Measurements from ENCODE around the gene IFT122.
A peak's percentile ranks its signal among the peaks of the same experiment; 100 is the strongest.

- TF ChIP-seq CTCF (conservative IDR thresholded peaks at IDR 0.05; ENCODE audit: low read depth, low read length) (0 out of 2 replicates have a peak, but pooled peaks have one; percentile 19), USF2 (IDR thresholded peaks at IDR 0.05; ENCODE audit: low read depth, low read length) (no peak), BHLHE40 (IDR thresholded peaks at IDR 0.05; ENCODE audit: low read depth, low read length) (no peak), RCOR1 (IDR thresholded peaks at IDR 0.05; ENCODE audit: insufficient replicate concordance, low read length) (no peak), MAFK (IDR thresholded peaks at IDR 0.05; ENCODE audit: low read depth, low read length) (no peak), POLR2A (IDR thresholded peaks at IDR 0.05; ENCODE audit: low read depth, low read length) (no peak), MXI1 (IDR thresholded peaks at IDR 0.05; ENCODE audit: borderline replicate concordance, low read depth, low read length) (no peak), SMC3 (IDR thresholded peaks at IDR 0.05; ENCODE audit: low read depth, low read length) (no peak), ELK1 (IDR thresholded peaks at IDR 0.05; ENCODE audit: borderline replicate concordance, low read depth, low read length) (no peak), RAD21 (IDR thresholded peaks at IDR 0.05; ENCODE audit: low read length) (no peak), CEBPB (IDR thresholded peaks at IDR 0.05; ENCODE audit: low read depth, low read length) (no peak), FOS (IDR thresholded peaks at IDR 0.05; ENCODE audit: low read depth, low read length) (no peak)
Observed at GRCh38 chr3:129441782-129442181, 1.8 kb downstream of the IFT122 start.

Data from IMR-90 (cell line).